ELR (cell line): ENCODE results near the gene ZEB1.
A peak's percentile ranks its signal among the peaks of the same experiment; 100 is the strongest.
"Not testable (repeated sequence)": the region's sequence is repeated elsewhere in the genome, so short reads cannot be mapped to it uniquely, and the experiment has no call there.

Source experiments
- DNase-seq: peaks from one replicate; pipeline ENCODE4 v3.0.0-alpha.2; 2015; ENCODE audit warnings: low read depth

ZEB1 gene

DNA sequence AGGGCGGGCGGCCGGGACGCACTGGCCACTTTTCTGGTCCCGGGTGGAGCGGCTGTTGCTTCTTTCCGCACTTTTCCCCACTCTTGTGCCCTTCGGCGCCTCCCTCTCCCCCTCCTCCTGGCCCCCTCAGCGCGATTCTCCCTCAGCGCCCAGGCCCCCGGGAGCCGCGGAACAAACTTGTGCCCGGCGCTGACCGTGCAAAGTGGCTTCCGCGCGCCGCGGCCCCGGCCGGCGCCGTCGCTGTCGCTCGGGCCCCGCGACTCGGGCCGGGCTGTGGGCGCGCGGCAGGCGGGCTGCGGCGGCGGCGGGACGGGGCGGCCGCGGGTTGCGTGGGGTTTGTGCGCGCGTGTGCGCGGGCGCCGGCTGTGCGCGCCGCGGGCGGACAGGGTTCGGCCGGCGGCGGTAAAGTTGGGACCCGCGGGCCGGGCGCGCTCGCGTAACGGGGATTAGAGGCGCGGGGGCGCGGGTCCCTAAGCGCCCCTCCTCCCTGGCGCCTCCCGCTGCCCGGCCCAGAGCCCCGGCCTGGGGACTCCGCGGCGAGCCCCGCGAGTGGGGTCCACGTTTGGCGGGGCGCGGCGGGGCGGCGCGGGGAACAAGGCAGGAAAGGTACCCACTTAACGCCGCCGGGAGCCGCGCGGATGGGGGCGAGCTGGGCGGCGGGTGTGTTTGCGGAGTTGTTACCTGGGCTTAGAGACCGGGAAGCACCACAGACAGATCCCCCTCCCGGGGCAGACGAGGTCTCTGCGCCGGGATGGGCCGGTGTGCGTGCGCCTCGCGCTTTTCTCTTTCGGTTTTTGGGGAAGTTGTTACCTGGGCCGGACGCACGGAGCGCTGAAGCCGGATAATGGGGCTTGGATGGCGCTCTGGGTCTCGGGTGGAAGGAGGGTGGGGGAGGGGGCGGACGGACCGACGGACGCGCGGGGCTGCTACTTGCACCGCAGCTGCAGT is 860 bp downstream of the ZEB1 start:
- peak; percentile 47 for DNase-seq

DNA sequence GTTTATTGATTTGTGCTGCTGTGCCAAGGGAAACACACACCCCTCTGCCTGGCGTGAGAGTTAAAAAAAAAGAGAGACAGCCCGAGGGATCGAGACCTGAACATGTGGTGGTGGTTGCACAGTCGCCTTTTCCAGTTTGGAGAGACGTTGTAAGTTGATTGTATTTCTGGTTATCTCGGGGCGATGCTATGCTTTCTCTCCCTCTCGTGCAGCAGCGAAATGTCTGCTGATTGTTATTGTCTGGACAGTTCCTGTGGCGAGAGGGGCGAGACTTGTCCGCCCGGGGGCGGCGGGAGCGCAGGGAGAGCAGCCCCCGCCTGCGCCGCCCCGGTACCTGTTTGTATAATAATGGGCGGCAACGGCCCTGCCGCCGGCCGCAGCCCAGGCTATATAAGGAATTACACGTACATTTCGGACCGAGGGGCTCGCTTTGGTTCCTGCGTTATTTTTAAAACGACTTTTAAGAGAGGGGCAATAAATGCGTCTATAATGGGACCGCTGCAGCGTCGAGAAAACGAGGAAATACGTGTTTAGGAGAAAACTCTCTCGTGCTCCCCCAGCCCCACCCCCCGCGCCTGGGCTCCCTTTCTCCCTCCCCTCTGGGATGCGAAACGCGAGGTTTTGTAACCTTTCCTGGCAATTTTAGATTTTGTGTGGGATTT is 1.7 kb downstream of the ZEB1 start:
- DNase-seq: peak; percentile 58

DNA sequence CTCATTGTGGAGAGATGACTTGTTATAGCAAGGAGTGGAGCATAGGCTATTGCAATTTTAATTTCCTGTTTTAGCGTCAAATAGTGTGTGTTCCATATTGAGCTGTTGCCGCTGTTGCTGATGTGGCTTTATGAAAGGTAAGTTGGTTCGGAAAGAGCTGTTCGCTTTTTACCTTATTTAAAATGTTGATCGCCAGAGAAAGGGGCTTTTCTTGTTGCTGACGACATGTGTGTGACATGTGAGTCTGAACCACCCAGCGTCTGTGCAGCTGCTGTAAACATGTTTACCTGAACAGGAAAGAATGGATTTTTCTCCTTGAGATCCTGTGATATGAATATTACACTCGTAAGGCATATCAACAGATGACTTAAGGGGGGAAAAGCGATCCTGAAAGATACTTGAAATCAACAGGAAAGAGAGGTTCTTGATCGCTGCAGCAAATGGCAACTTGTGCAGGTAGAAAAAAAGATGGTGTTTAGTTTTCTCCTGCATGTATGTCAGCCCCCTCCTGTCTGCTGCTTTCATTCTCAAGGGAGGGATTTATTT is 2.5 kb downstream of the ZEB1 start:
- DNase-seq: peak; percentile 24

DNA sequence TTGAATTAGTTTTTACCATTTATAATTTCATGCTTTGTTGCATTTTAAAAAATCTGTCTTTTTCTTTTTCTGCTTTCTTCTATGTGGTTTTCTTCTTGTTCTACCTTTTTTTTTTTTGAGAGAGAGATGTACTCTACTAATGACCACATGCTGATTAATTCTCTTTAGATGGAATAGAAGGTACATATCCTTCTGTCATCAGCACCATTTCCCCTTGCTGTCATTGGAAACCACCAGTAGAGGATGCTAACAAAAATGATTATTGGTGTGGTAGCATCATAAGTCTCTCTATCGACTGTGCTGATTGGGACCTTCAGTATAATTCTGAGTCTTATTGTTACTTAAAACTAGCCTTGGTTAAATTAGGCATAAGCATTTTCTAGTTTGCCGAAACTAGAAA is 3.6 kb downstream of the ZEB1 start:
- peak; percentile 45 for DNase-seq

DNA sequence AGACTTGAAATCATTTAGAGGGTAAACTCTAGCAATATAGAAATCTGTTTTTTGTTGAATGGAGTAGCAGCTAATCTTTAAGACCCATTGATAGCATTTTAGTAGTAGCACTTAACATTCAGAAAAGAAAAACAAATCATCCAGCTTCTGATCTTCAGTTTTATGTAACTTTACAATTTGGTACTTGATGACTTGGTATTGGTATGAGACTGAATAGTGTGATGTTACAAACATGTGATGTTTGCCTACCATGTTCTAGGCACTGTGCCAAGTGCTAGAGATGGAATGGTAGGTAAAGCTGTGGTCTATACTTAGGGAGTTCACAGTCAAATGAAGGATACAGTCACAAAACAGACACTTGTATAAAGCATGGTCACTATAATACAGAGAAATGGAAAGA is 21.3 kb downstream of the ZEB1 start:
- no peak for DNase-seq

DNA sequence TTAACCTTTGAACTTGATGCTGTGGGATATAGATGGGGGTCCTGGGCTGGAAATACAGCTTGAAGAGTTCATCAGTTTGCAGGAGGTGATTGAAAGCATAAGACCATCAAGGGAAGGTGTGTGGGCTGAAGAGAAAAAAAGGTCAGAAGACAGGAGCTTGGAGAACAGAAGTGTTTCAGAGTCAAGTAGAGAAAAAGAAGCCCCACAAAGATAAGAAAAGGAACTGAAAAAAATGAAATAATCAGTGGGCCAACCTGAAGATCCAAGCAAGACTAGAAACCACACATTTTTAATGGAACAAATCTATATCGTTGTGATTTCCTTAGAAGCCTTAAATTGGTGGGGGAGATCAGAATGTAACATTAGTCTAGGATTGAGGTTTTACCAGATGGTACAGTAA is 22.5 kb downstream of the ZEB1 start:
- no peak for DNase-seq

DNA sequence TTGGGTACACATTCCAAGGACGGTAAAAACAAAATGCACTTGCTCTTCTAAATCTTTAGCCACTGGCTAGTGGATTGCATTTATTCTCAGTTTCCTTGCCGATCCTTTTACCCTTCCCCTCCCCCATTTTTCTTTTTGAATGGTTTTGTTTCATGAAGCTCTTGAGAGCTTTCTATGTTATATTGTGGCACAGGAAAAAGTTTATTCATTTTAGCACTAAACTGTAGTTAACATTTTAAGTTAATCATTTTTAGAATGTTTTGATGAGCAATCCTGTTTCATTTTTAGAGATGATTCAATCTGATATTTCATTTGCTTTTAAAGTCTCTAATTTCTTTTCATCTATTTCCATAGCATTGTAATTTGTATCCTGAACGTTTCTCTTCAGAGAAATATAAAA is 24.0 kb downstream of the ZEB1 start:
- DNase-seq: no peak

DNA sequence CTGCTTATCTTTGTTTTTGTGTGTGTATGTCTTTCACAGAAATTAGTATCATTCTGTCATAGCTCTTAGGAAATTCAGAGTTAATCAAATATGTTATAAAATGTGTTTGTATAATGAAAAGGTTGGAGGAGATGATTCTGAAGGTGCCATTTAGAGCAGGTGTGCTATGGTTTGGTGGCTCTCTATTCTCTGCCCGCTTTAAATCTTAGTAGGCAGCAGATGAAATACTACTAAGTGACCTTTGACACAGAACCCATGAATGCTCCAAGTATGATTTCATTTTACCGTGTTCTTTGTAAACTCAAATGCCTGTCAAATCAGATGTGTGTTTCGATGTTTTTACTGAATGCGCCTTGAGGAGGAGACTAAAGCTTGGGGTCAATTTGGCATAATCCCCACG is 24.5 kb downstream of the ZEB1 start:
- DNase-seq: no peak

DNA sequence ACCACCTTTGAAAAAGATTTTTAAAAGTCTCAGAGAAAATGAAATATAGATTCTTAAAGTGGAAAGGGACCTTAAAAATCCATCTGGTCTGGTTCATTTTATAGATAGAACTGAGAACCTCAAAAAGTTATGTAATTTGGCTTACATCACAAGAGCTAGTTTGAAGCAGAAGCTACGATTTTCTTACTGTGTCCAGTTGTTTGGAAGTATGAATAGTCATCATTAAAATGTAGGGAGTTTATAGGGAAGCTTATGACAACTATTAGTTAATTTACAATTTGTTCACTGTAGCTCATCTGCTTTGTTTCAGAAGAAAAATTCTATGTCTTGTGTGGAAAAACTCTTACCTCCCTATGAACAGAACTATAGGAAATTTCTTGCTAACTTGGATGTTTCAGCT is 26.9 kb downstream of the ZEB1 start:
- no peak for DNase-seq

DNA sequence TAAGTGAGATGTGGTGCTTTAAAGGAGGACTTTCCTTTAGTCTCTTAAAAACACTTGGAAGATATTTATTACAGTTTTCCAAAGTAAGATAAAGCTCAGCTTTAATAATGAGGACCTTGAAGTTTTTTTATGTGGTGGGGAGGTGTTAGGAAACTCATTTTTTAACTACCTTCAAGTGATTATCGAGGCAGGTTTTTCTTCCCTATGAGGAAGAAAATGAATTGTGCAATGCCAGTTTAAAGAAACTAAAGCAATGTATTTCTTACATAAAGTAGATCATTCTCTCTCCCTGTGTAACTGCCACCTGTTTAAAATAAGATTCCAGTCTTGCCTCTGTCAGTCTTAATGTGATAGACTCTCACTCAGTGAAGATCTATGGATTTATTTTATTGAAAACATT is 27.9 kb downstream of the ZEB1 start:
- DNase-seq: no peak

DNA sequence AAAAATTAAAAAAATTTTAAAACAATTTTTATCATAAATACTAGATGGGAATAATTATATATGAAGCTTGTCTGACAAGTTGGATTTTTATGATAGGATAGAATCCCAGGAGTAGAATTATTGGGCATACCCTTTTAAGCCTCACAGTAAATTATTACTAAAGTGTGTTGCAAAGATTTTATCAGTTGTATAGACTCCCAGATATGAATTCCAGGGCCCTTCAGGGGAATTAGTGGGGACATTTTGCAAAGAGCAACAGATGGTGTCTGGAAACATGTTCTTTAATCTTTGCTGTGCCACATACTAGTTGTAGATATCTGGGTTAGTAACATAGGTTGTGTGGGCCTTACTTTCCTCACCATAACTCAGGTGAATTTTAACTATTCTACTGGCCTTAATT is 28.7 kb downstream of the ZEB1 start:
- no peak for DNase-seq

DNA sequence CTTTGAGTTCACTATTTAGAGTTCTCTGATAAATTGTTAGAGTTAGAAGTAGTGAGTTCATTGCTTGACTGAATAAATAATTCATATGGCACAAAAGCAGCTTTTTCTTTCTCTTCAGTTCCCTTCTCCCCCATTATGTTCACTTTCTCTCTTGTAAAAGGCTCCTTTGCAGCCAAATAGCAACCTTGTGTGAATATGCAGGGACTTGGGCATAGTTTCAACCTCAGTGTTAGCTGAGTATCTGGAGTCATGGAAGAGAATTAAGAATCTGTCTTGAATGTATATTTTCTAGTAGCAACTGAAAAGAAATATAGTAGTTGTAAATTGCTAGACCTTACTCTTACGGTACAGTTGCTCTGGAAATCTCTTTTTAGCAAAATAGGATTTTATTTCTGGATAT is 31.9 kb downstream of the ZEB1 start:
- no peak for DNase-seq

DNA sequence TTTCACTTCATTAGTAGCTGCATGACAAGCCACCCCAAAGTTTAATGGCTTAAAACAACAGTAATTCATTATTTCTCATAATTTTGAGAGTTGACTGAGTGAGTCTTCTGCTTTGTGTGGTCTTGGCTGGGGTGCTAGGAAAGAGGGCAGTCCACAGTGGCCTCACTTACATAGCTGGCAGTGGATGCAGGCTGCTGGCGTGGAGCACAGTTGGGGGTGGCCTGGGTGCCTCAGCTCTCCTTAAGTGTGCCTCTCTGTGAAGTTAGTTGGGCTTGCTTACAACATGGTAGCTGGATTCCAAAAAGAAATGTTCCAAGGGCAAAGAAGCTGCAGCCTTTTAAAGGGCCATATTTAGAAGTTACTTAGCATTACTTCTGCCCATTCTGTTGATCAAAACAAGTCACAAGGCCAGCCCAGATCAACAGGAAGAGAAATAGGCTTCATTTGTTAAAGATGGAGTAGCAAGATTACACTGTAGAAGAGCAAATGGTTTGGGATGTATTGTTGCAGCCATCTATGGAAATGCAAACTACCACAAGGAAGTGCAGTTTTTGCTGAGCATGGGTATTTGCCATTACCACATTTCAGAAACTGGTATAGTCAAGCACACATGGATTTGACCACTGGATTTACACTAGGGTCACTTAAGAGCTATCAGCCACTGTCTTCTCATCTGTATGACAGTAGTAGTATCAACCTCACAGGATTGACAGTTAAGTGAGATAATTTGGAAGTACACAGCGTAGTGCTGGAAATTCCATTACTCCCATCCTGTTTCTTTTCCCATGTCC is 33.6 kb downstream of the ZEB1 start:
- no peak for DNase-seq

DNA sequence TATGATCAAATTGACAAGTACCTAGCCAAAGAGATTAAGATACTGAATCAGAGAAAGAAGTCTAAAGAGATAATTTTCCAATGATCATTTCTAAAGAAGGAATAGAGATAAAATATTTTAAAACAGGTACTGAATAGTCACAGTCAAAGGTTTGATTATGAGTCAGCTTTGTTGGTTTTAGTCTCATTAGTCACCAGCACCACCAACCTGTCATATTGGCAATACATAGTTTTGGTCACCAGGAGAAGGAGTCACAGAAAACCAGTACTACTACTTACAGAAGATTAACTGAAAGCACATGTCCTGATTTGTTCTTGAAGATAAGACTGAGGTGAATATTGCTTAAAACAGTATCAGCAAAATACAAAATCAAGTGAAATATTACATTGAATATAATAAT is 34.6 kb downstream of the ZEB1 start:
- peak; percentile 90 for DNase-seq

DNA sequence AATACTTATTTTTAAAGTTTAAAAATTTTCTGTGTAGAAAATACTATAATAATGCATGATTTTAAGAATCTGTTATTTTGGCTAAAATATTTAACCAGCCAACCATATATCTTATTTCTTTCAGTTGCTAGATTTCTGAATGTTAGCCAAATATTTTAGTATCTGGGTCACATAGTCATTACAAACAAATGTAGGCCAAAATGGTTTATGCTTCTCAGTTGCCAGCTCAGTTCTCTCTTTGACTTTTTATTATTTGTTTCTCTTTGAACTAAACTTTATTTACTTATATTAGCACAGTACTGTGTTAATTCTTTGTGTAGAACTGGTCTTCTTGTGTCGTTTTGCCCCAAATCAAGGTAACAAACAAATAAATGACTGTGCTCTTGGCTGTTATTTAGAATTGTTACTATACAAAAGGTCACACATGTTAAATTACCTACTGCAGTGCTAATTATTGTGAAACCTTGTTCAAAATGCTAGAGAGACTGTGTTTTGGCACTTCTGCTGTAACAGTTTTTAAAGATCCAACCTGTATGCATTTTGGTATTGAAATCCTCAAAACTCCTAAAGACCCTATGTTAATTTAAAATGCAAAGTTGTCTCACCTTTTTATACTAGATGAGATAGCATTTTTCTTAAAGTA is 39.8 kb downstream of the ZEB1 start:
- no peak for DNase-seq

DNA sequence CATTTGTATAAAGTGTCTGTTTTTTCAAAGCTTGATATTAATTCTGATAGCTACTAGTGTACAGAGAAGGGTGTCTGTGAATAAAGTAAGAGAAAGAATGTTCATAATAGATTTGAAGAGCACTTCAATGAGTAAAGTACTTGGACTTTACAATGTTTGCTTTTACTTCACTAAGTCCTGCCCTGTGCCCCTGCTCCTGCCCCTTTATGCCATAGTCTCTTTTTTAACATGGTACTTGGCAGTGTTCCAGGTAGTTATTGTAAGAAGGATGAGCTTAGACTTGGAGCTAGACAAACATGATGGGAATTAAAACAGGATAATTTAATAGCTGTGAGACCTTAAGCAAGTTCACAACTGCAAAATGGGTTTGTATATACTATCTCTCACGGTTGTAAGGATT is 41.0 kb downstream of the ZEB1 start:
- no peak for DNase-seq

DNA sequence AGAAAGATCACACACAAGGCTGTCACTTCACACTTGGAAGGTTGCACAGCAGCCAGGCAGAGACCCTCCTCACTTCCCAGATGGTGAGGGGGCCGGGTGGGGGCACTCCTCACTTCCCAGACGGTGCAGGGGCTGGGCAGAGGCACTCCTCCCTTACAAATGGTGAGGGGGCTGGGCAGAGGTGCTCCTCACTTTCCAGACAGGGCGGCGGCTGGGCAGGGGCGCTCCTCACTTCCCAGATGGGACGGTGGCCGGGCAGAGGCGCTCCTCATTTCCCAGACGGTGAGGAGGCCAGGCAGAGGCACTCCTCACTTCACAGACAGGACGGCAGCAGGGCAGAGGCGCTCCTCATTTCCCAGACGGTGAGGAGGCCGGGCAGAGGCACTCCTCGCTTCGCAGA is 42.5 kb downstream of the ZEB1 start:
- DNase-seq: not testable (repeated sequence)

DNA sequence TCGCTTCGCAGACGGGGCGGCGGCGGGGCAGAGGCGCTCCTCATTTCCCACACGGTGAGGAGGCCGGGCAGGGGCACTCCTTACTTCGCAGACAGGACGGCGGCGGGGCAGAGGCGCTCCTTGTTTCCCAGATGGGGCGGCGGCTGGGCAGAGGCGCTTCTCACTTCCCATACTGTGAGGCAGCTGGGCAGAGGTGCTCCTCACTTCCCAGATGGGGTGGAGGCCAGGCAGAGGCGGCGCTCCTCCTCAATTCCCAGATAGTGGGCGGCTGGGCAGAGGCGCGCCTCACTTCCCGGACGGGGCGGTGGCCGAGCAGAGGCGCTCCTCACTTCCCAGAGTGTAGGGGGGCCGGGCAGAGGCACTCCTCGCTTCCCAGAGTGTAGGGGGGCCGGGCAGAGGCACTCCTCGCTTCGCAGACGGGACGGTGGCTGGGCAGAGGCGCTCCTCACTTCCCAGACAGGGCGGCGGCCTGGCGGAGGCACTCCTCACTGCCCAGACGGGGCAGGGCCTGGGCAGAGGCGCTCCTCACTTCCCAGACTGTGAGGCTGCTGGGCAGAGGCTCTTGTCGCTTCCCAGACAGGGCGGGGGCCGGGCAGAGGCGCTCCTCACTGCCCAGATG is 43.1 kb downstream of the ZEB1 start:
- no peak for DNase-seq

DNA sequence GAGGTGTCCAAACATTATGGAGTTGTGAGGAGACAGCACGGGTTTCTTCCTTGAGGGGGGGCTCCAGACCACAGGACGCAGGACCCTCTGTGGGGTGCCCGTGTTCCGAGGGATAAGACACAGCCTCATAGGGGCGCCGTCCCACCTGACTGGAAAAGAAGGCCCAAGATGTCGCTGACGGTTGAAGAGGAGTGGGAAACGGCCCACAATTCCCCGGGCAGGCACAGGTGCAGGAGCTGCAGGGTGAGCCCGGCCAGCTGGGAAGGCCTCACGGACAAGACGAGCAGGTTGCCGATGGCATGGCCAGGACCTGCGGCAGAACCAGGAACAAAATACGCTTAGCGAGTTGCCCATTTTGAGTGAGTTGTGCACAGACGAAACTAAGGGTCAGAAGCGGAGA is 44.7 kb downstream of the ZEB1 start:
- not testable (repeated sequence) for DNase-seq

DNA sequence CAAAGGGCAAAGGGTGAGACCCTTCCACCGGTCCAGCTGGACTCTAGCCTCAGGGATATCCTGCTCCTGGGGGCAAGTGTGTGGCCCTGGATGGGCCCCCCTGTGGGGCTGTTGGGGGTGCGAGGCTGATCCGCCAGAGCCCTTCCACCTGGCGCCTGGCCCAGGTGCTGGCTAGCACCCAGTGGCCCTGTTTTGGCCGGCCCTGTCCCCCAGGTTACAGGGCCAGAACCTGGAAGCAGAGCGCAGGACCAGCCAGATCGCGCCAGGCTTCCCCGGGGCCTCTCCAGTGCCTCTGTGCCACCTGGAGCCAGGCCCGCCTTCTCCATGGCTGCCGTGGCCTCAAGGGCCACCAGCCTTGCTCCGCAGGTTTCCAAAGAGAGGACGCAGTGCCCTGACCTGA is 45.2 kb downstream of the ZEB1 start:
- not testable (repeated sequence) for DNase-seq

DNA sequence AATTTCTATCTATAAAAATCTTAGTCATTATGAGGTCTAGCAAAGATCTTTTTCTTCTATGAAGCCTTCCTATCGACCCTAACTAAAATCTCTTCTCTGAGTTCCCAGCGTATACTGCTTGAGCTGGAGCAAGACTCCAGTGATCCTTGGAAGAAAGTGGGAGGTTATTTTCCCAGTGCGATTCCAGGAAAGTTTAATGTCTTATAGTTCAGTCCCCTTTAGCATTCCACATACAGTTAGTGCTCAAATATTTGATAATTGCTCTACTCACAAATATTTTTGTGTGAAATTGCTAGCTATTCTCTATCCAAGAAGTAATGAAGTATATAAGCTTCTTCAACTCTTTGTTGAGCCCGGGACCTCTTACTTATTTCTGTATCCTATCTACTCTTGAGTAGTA is 47.7 kb downstream of the ZEB1 start:
- no peak for DNase-seq

DNA sequence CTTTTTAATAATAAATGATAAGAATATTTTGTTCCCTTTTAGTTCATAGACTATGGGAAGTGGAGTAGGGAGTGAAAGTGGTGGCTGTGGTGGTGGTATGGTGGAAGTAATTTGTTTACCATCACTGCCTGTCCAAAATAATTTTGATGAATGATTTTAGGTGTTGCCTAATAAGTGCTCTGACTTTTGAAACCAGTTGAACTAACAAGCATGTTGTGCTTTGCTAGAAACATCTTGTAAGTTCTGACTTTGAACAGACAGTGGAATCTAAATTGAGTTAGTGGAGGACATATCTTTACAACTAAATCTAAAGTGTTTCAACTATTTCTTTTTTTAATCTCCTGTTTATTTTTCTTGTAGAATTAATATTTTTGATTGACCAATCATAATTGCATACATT is 49.7 kb downstream of the ZEB1 start:
- DNase-seq: no peak
